ENCODE results near the gene PEPD. TPM values are rescaled to one million over a fixed set of nuclear protein-coding genes. Genes with fewer than 3 reads are reported as not detected.
A peak's percentile ranks its signal among the peaks of the same experiment; 100 is the strongest.

PEPD gene
- total RNA-seq, 4 donors from 2014 or later, result 79.8 to 122 (median 94.8) TPM

GRCh38 chr19:33373453-33374235 lies 147.9 kb downstream of the PEPD start, which contains the start of gene CEBPG:
CEBPG (plus strand) TSS chr19:33373709; CDS start chr19:33379240, 5,531 bp downstream.
- TF ChIP-seq CTCF (IDR thresholded peaks at IDR 0.05) (peak in 3 of 5 experiments; percentile 36 to 61 (median 36)), POLR2A (IDR thresholded peaks at IDR 0.05) (peak; percentile 69 to 90), EP300 (IDR thresholded peaks at IDR 0.05) (peak in 1 of 2 donors; percentile 72)

GRCh38 chr19:33370783-33371182 lies 150.8 kb downstream of the PEPD start:
- no peaks in the 10 kb centered on the region for H3K27me3 ChIP-seq
- no peak for DNase-seq (ENCODE audit: low spot score in 2 of 2)
- WGBS, 2 donors, result 88 to 91% methylated on average over 4 of the region's 4 CpGs
- no peak overlapping the region for H3K4me3 ChIP-seq
- H3K4me1 ChIP-seq, result peaks cover 0 to 19% (median 11%) of the 10 kb centered on the region in 4 donors
- no peaks in the 10 kb centered on the region for H3K36me3 ChIP-seq
- TF ChIP-seq POLR2A (IDR thresholded peaks at IDR 0.05), result no peak
- no peak for TF ChIP-seq CTCF (IDR thresholded peaks at IDR 0.05)
- TF ChIP-seq EP300 (IDR thresholded peaks at IDR 0.05), result no peak
- H3K9me3 ChIP-seq, result no peaks in the 10 kb centered on the region
- H3K27ac ChIP-seq, result no peak overlapping the region

More at GRCh38 chr19:33373453-33374235, 147.9 kb downstream of the PEPD start, which contains the start of gene CEBPG:
- Histone ChIP-seq H3K27ac (peak within 1 kb of the TSS; percentile 87 to 97 (median 97)), H3K4me1 (peaks cover 0 to 48% (median 28%) of the 10 kb centered on the region in 4 donors), H3K36me3 (no peaks in the 10 kb centered on the region), H3K4me3 (peak within 1 kb of the TSS; percentile 59 to 90 (median 84)), H3K9me3 (no peaks in the 10 kb centered on the region), H3K27me3 (no peaks in the 10 kb centered on the region)
- DNase-seq (ENCODE audit: low spot score in 2 of 2), result peak; percentile 89
- WGBS, 2 donors, result 0 to 3% methylated on average over 14 to 54 of the region's 118 CpGs

GRCh38 chr19:33368074-33368864 lies 153.3 kb downstream of the PEPD start:
- TF ChIP-seq POLR2A (IDR thresholded peaks at IDR 0.05) (no peak), CTCF (IDR thresholded peaks at IDR 0.05) (no peak), EP300 (IDR thresholded peaks at IDR 0.05) (no peak)
- Histone ChIP-seq H3K4me3 (no peak overlapping the region), H3K36me3 (no peaks in the 10 kb centered on the region), H3K27me3 (no peaks in the 10 kb centered on the region), H3K4me1 (peaks cover 0 to 5% (median 0%) of the 10 kb centered on the region in 4 donors), H3K27ac (no peak overlapping the region), H3K9me3 (no peaks in the 10 kb centered on the region)
- WGBS, 2 donors, result 62 to 69% methylated on average over 5 of the region's 5 CpGs
- DNase-seq (ENCODE audit: low spot score in 2 of 2), result no peak

- 78 to 93% methylated on average over 5 of the region's 5 CpGs for WGBS, 2 donors
- H3K27ac ChIP-seq, result no peak overlapping the region
- no peaks in the 10 kb centered on the region for H3K9me3 ChIP-seq
- H3K36me3 ChIP-seq, result no peaks in the 10 kb centered on the region
- no peaks in the 10 kb centered on the region for H3K27me3 ChIP-seq
- H3K4me1 ChIP-seq, result no peaks in the 10 kb centered on the region
- no peak overlapping the region for H3K4me3 ChIP-seq
- DNase-seq (ENCODE audit: low spot score in 2 of 2), result no peak
- TF ChIP-seq POLR2A (IDR thresholded peaks at IDR 0.05), result no peak
- TF ChIP-seq CTCF (IDR thresholded peaks at IDR 0.05), result no peak
- TF ChIP-seq EP300 (IDR thresholded peaks at IDR 0.05), result no peak
These were observed 154.7 kb downstream of the PEPD start for GRCh38 chr19:33366897-33367296.

All from tibial nerve (tissue), 4 donors.